Right lung (tissue), 10 donors: ENCODE data around the gene MDK. TPM values are rescaled to one million over a fixed set of nuclear protein-coding genes. Genes with fewer than 3 reads are reported as not detected.
A peak's percentile ranks its signal among the peaks of the same experiment; 100 is the strongest.

Experiments
- DNase-seq, 2 donors: peaks; one replicate each; pipeline ENCODE4 v3.0.0-alpha.2; 2013
- long read RNA-seq, 8 donors: transcript quantifications; one replicate each; lab custom pipeline, GENCODE V29; 2026
- polyA plus RNA-seq, 5 donors: library from polyadenylated mRNA; unstranded; fragments of 120-200 nt; gene quantifications; one replicate each; pipeline versions ENCODE4 v1.2.1 to v1.2.3, GENCODE V29; 2013; ENCODE audit warnings: inconsistent platforms in 1 of 5, low replicate concordance in 1 of 5; ENCODE audit not compliant: insufficient read length in 5 of 5, insufficient read depth in 1 of 5

MDK gene
- polyA plus RNA-seq: 1,000 to 10,000 TPM in 1 of 5 donors, 100 to 1,000 TPM in 4; 772 to 1,227 (median 952) TPM
- long read RNA-seq, donor 1, transcript MDK-205 (5 exons, 1,166 nt): minor isoform, 42 of 1,141 reads
- long read RNA-seq, donor 1, transcript MDK-203 (5 exons, 828 nt): major isoform, 610 of 1,141 reads
- long read RNA-seq, donor 1, transcript MDK-206 (4 exons, 1,026 nt): minor isoform, 114 of 1,141 reads
- long read RNA-seq, donor 1, transcript MDK-202 (5 exons, 951 nt): minor isoform, 13 of 1,141 reads
- long read RNA-seq, donor 1, partial matches to known transcripts: 329 of 1,141 reads
- long read RNA-seq, donor 1, other reads (novel, unspliced or antisense): 16 of 1,141 reads
- long read RNA-seq, donor 2, transcript MDK-202 (5 exons, 951 nt): minor isoform, 14 of 598 reads
- long read RNA-seq, donor 2, transcript MDK-206 (4 exons, 1,026 nt): minor isoform, 69 of 598 reads
- long read RNA-seq, donor 2, transcript MDK-203 (5 exons, 828 nt): major isoform, 427 of 598 reads
- long read RNA-seq, donor 2, transcript MDK-205 (5 exons, 1,166 nt): minor isoform, 22 of 598 reads
- long read RNA-seq, donor 2, partial matches to known transcripts: 60 of 598 reads
- long read RNA-seq, donor 2, other reads (novel, unspliced or antisense): 0 of 598 reads
- long read RNA-seq, donor 3, transcript MDK-203 (5 exons, 828 nt): major isoform, 415 of 810 reads
- long read RNA-seq, donor 3, transcript MDK-202 (5 exons, 951 nt): minor isoform, 13 of 810 reads
- long read RNA-seq, donor 3, transcript MDK-205 (5 exons, 1,166 nt): minor isoform, 21 of 810 reads
- long read RNA-seq, donor 3, transcript MDK-206 (4 exons, 1,026 nt): minor isoform, 76 of 810 reads
- long read RNA-seq, donor 3, partial matches to known transcripts: 271 of 810 reads
- long read RNA-seq, donor 3, other reads (novel, unspliced or antisense): 0 of 810 reads
- long read RNA-seq, donor 4, transcript MDK-205 (5 exons, 1,166 nt): minor isoform, 20 of 567 reads
- long read RNA-seq, donor 4, transcript MDK-206 (4 exons, 1,026 nt): minor isoform, 53 of 567 reads
- long read RNA-seq, donor 4, transcript MDK-203 (5 exons, 828 nt): major isoform, 264 of 567 reads
- long read RNA-seq, donor 4, transcript MDK-202 (5 exons, 951 nt): minor isoform, 11 of 567 reads
- long read RNA-seq, donor 4, partial matches to known transcripts: 205 of 567 reads
- long read RNA-seq, donor 4, other reads (novel, unspliced or antisense): 0 of 567 reads
- long read RNA-seq, donor 5, transcript MDK-205 (5 exons, 1,166 nt): minor isoform, 32 of 1,056 reads
- long read RNA-seq, donor 5, transcript MDK-203 (5 exons, 828 nt): major isoform, 654 of 1,056 reads
- long read RNA-seq, donor 5, transcript MDK-206 (4 exons, 1,026 nt): minor isoform, 97 of 1,056 reads
- long read RNA-seq, donor 5, transcript MDK-202 (5 exons, 951 nt): minor isoform, 20 of 1,056 reads
- long read RNA-seq, donor 5, partial matches to known transcripts: 201 of 1,056 reads
- long read RNA-seq, donor 5, other reads (novel, unspliced or antisense): 30 of 1,056 reads
- long read RNA-seq, donor 6, transcript MDK-208 (3 exons, 775 nt): minor isoform, 18 of 1,023 reads
- long read RNA-seq, donor 6, transcript MDK-205 (5 exons, 1,166 nt): minor isoform, 41 of 1,023 reads
- long read RNA-seq, donor 6, transcript MDK-206 (4 exons, 1,026 nt): minor isoform, 88 of 1,023 reads
- long read RNA-seq, donor 6, transcript MDK-203 (5 exons, 828 nt): major isoform, 647 of 1,023 reads
- long read RNA-seq, donor 6, partial matches to known transcripts: 184 of 1,023 reads
- long read RNA-seq, donor 6, other reads (novel, unspliced or antisense): 19 of 1,023 reads
- long read RNA-seq, donor 7, transcript MDK-203 (5 exons, 828 nt): major isoform, 491 of 746 reads
- long read RNA-seq, donor 7, transcript MDK-206 (4 exons, 1,026 nt): minor isoform, 89 of 746 reads
- long read RNA-seq, donor 7, transcript MDK-205 (5 exons, 1,166 nt): minor isoform, 29 of 746 reads
- long read RNA-seq, donor 7, transcript MDK-202 (5 exons, 951 nt): minor isoform, 13 of 746 reads
- long read RNA-seq, donor 7, partial matches to known transcripts: 94 of 746 reads
- long read RNA-seq, donor 7, other reads (novel, unspliced or antisense): 11 of 746 reads
- long read RNA-seq, donor 8, transcript MDK-205 (5 exons, 1,166 nt): minor isoform, 14 of 378 reads
- long read RNA-seq, donor 8, transcript MDK-203 (5 exons, 828 nt): major isoform, 208 of 378 reads
- long read RNA-seq, donor 8, transcript MDK-208 (3 exons, 775 nt): minor isoform, 9 of 378 reads
- long read RNA-seq, donor 8, transcript MDK-206 (4 exons, 1,026 nt): minor isoform, 39 of 378 reads
- long read RNA-seq, donor 8, partial matches to known transcripts: 97 of 378 reads
- long read RNA-seq, donor 8, other reads (novel, unspliced or antisense): 0 of 378 reads

DNA sequence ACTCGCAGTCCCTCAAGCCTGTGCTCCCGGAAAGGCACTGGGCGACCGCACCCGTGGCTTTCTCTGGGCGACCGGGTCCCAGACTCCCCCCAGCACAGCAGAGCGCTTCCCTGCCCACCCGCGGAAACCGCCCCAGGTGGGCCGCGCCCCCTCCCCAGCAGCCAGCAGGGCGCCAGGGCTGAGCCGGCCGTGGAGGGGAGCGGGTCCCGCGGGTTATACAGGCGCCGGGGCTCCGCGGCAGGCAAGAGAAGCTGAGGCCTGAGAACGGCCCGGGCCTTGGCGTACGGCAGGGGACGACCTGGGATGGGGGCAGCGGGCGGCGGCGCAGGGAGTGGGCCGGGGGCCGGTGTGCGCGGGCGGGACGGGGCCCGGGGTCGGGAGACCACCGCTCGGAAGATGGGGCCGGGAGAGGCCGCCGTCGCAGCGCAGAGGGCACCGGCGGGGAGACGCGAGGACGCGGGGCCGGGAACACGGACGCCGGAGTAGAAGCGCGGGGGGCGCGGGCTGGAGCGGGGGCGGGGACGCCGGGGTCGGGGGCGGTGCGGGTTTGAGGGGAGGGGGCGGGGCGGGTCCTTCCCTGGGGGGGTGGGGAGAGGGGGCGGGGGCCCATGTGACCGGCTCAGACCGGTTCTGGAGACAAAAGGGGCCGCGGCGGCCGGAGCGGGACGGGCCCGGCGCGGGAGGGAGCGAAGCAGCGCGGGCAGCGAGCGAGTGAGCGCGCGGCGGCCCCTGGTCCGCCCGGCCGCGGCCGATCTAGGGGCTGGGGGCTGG is at the start of gene MDK:
MDK (plus strand) TSS at position 622 of the 771 bp plus-strand sequence. CDS start 389 bp downstream, outside the sequence.
- peak; percentile 60 to 71 for DNase-seq

GRCh38 chr11:46332093-46332567 is 49.3 kb upstream of the MDK start:
- DNase-seq: no peak

- DNase-seq: no peak
These were observed 48.7 kb upstream of the MDK start for GRCh38 chr11:46332568-46333393.

DNA sequence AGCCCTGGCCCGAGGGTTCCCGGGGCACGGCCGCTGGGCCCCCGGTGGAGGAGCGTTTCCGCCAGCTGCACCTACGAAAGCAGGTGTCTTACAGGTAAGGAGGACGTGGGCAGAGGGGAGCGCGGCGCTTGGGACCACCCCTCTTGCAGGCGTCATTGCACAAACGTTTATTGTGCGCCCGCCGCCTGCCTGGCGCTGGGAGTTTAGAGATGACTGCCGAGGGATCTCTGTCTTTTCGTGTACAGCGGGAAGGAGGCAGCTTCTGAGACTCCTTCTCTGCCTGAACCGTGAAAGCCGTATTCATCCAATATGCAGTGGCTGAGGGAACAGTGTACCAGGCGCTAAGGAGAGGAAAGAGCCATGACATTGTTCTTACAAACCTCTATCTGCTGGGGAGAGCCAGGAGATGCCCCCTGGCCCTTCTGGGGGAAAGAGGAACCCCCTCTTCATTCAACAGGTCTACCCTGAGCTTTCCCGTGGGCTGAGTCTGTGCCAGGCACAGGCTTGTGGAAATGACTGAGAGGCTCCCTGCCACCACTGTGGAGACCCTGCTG is 48.0 kb upstream of the MDK start:
- no peak for DNase-seq

GRCh38 chr11:46334211-46334610 is 47.3 kb upstream of the MDK start:
- DNase-seq: no peak

GRCh38 chr11:46335271-46335670 is 46.2 kb upstream of the MDK start:
- no peak for DNase-seq

DNA sequence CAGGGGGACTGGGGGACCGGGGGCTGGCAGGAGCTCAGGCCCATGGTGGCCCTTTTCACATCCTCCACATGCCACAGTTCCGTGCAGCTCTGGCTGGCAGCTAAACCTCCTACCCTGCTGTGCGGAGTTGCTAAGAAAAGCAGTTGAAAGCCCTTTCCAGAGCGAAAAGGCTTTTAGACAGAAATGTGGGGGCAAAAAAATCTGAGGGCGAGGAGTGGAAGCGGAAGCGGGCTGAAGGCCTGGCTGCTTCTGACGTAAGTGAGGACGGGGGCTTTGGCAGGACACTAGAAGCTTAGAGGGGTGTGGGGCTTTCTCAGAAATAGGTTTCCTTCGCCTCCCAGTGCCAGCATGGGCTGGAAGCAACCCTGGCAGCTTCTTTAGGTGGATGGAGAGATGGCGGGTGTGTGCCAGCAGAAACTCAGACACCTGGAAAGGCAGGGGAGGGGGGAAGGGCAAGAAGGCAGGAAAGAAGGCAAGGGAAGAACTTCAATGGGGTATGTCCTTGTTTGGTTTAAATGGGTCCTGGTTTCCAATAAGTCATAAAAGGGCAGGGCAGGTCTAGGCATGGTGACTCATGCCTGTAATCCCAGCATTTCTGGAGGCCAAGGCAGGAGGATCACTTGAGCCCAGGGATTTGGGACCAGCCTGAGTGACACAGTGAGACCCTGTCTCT is 45.4 kb upstream of the MDK start:
- no peak for DNase-seq

DNA sequence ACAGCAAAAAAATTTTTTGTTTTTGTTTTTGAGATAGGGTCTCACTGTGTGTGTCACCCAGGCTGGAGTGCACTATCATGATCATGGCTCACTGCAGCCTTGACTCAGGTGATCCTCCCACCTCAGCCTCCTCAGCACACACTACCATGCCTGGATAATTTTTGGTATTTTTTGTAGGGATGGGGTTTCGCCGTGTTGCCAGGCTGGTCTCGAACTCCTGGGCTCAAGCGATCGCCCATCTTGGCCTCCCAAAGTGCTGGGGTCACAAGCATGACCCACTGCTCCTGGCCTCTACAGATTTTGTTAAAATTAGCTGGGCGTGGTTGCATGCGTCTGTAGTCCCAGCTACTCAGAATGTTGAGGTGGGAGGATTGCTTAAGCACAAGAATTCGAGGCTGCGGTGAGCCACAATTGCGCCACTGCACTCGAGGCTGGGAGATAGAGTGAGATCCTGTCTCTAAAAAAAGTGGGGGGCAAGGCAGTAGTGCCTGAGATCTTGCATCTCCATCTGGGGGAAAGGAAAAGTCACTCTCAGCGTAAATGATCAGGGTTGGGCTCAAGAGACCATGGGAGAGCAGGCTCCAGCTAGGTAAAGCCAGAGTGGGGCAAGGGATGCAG is 44.8 kb upstream of the MDK start:
- DNase-seq: no peak

GRCh38 chr11:46337626-46338345 is 43.7 kb upstream of the MDK start:
- DNase-seq: no peak

DNA sequence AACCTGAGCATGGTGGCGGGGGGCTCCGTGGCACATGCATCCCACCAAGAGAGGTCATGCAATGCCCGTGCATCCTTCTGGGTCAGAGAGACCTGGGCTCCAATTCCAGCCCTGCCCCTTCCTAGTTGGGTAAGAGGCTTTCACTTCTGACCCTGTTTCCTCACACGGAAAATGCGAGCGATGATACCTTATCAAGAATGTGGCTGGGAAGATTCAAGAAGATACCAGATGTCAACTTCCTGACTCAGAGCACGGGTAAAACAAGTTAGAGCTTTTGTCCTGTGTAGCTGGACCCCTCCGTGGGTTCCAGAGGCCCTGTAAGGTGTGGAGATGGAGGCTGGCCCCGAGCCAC is 42.9 kb upstream of the MDK start:
- DNase-seq: no peak

- no peak for DNase-seq
These were observed 42.3 kb upstream of the MDK start for GRCh38 chr11:46338988-46339666.

GRCh38 chr11:46339816-46340215 is 41.7 kb upstream of the MDK start:
- no peak for DNase-seq

DNA sequence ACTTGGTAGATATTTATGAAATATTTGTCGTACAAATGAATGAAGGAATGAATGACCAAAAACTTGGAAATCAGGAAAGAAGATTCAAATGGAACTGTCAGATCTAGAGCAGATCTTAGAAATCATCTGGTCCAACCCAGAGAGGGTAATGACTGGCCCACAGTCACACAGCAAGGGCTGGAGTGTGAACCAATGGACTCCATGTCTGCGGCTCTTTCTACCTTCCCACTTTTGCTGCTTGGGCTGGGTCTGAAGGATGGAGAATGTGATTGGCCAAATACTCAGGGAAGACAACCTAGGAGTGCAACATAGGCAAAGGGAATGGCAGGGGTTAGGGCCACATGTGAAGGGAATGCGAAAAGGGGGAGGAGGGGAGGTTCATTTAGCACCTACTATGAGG is 40.0 kb upstream of the MDK start:
- DNase-seq: no peak

- peak in 1 of 2 donors; percentile 52 for DNase-seq
These were observed 39.2 kb upstream of the MDK start for GRCh38 chr11:46342239-46342638.

DNA sequence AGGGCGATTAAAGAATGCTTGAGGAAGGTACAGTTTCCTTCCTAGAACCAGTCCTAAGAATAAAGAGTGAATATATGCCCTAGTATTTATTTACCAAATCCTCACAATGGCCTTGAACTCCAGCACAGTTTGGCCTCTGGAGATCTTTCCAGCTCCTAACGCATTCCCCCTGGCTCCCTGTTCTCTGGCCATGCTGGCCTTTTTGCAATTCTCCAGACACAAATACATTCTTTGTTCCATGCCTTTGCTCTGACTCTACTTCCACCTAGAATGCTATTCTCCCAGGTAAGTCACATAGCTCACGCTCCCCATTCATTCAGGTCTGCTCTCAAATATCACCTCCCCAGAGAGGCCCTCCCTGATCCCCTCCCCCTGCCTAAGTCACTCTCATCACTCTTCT is 37.9 kb upstream of the MDK start:
- no peak for DNase-seq
